GM18511 (cell line): ENCODE results near the gene GLT6D1.

Experiments used
- ATAC-seq: cut with Tn5 transposase; IDR thresholded peaks from one replicate; pipeline ENCODE4 v1.9.1; 2021; ENCODE audit warnings: mild to moderate bottlenecking, moderate library complexity; ENCODE audit not compliant: unreplicated experiment

The GLT6D1 gene

GRCh38 chr9:135624282-135624681, 15.1 kb downstream of the GLT6D1 start:
- ATAC-seq = no peak

- ATAC-seq = no peak
Measured at GRCh38 chr9:135622415-135623020, 16.8 kb downstream of the GLT6D1 start.

DNA sequence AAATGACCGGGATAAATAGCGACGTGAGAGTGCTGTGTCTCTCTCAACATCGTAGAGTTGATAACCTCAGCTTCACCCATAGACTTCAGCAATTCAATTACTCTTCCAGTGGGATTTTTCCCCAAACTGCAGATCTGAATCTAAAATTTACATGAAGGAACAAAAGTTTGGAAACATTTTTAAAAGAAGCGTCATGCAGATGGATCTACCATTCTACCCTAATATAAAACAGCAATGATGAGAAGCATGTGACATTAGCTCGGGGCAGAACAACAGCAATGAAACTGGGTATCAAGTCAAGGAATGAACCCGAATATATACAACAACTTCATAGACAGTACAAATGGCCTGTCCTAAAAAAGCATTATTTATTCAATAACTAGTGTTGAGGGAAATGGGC, 18.8 kb downstream of the GLT6D1 start:
- ATAC-seq = no peak

GRCh38 chr9:135619599-135619886, 19.8 kb downstream of the GLT6D1 start:
- no peak for ATAC-seq

- no peak for ATAC-seq
Measured at GRCh38 chr9:135618866-135619598, 20.3 kb downstream of the GLT6D1 start.

DNA sequence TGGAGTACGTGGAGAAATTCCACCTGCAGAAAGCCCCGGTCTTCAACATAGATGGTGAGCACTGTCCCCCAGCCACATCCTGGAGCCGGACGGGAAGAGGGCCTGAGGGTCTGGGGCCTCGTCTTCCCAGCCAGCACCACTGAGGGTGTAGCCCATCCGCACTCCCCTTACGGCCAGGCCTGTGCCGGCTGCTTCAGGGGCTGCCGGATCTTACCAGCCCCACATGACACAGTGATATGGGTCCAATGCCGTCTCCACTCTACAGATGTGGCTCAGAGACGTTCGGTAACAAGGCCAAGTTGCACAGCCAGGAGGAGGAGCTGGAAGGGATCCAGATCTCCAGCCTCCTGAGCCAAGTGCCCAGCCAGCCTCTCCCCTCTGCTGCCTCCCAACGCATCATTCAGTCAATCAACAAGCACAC, 21.3 kb downstream of the GLT6D1 start:
- no peak for ATAC-seq

DNA sequence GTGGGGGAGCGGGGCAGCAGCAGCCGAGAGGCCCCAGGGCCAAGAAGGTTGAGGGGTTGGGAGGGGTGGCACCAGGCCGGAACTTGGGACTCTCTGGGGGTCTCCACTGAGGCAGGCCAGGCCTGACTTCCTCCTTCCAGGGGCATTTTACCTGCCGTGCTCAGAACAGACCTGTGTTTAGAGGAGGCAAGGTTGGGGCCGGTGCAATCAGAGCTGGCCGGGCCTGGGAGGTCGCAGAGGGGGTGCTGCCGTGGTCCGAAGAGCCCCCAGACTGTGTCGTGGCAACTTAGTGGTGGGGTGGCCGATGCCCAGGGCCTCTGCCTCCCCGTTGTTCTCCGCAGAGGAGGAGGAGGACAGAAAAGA, 21.8 kb downstream of the GLT6D1 start:
- ATAC-seq = no peak

- ATAC-seq = no peak
Measured at GRCh38 chr9:135616619-135617537, 22.5 kb downstream of the GLT6D1 start.

GRCh38 chr9:135615666-135616618, 23.4 kb downstream of the GLT6D1 start:
- ATAC-seq = no peak

GRCh38 chr9:135614821-135615665, 24.3 kb downstream of the GLT6D1 start:
- ATAC-seq = no peak

DNA sequence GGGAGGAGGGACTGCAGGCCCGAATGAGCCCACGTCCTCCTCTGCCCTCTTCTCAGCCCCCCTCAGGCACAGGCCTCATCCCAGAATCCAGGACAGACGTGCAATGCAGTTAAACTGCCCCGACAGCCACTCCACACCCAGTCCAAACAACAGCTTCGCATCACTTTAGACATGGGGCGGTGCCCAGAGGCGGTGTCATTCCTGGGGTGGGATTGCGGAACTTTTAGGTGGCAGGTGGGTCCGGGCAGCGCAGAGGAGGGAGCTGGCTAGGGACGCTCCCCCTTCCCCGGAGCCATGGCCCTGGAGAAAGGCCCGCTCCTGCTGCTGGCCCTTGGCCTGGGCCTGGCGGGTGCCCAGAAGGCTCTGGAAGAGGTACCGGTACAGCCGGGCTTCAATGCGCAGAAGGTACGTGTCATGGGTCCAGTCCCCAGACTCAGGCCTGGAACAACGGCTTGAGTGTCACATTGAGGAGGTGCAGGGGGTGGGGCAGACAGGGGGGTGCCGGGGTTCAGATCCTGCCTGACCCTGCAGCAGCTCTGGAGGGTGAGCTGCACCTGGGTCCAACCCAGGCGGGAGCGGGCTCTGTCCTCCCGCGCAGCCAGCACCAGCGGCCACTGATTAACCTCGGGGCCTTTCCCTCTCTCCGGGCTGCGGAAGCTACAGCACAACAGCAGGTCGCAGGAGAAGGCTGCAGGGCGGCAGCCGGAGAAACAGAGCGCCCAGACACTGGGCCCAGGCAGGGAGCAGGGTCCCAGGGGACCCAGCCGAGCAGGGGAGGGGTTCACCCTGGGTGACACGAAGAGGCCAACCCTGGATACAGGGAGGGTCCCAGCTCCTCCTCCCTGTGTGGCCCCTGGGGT, 25.2 kb downstream of the GLT6D1 start:
- no peak for ATAC-seq

DNA sequence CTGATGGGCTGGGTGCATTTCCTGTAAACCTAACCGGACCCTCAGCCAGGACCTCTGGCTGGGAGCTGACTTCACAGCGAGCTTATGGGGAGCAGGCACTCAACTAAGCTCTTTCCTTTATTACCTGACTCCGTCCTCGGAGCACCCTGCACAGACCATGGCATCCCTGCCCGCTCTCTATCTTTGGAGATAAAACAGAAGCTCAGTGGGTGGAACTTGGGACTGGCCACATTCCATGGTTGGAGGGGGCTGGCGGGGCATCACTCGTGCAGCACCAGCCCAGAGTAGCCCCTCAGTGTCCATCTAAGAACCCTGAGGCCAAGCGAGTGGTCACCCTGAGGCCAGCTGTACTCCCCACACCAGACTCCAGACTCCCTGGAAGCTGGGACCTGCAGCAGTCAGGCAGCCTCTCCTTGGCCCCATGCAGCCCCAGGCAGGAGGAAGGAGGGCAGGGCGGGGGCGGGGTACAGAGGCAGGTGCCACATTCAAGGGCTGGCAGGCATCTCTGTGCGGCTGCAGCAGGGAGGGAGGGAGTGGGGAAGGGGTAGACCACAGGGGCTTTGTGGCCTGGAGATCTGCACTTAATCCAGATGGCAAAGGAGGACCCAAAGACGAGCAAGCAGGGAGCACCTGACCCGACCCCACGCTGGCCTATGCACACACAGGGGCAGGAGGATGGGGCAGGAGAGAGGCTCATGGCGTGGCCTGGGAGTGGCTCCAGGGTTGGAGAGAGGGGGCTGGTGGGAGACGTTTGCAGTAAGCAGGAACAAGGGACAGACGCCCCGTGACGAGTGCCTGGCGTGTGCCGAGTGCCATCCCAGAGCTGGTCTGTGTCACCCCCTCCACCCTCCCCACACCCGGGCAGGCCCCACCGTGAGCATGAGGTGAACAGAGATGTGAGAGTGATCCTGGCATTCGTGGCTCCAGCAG, 26.1 kb downstream of the GLT6D1 start:
- ATAC-seq = no peak

DNA sequence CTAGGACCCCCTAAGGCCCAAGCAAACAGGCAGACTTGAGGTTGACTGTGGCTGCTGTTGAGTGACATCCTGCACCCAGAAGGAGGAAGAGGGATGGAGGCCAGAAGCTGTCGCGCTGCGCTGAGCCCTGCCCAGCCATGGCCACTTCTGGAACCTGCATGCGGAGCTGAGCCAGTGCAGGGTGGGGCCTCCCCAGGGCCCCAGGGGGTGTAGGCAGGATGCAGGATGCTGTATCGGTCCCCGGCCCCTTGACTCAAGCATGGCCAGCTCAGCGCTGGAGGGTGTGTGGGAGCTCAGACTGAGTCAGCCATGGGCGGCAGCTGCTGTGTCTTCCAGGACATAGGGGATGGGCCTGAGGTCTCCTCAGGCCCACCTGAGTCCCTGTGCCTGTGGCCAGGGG, 26.9 kb downstream of the GLT6D1 start:
- no peak for ATAC-seq

DNA sequence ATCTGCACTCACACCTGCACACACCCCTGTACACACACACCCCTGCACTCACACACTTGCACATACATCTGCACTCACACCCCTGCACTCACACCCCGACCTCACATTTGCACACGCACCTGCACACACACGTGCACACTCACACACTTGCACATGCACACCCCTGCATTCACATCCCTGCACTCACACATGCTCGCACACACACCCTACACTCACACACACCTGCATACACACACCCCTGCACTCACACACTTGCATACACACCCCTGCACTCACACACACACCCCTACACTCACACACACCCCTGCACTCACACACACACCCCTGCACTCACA, 27.5 kb downstream of the GLT6D1 start:
- no peak for ATAC-seq

DNA sequence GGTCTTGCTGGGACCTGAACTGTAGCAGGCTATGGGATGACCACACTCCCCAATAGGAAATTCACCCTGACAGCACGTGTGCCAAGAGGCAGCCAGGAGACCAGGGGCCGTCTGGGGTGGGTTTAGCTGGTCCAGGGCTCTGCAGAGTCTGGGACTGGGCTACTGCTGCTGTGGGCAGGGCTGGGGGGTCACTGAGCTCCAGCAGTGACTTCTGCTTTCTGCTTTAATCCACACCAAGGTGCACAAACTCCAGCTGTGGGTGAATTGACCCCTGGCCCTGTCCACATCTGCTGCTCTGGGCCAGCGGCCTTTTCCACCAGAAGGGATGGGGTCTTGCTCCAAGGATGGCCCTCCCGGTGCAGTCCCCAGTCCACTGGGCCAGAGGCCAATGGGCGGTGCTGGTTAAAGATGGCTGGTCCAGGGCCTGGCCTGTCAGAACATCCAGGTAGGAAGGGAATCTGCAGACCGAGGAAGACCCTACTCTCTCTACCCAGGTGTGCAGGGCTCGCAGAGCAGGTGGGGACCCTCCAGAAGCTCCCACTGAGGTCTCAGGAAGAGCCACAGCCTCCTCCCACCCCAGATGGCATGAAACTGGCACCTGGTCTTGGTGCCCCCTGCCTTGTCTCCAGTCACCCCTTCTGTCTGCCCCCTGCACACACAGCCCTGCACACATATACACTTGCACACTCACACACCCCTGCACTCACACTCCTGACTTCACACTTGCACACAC, 28.0 kb downstream of the GLT6D1 start:
- ATAC-seq = no peak

- no peak for ATAC-seq
Measured at GRCh38 chr9:135610290-135611141, 28.8 kb downstream of the GLT6D1 start.
